ENCODE measurements around the gene OR52E5.

The OR52E5 gene

DNA sequence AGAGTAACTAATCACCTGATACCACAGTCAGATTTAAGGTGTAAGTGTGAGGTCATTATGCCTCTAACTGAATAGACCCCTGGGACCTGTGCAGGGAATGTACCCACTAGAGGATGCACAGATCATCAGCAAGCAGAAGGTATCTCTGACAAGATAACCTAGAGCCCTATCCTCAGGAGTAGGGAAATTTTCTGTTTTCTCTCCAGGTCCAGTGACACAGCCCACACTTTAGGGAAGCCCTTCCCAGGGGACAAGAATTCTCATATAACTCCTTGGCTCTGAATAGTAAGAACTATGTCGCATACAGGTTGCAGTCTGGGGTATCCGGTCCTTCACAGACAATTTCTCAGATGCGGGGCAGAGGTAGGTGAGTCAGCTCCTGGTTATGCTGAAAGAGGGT is at the start of gene OR52E5:
TSS of gene OR52E5 (plus strand) at position 301 of the 400 bp plus-strand sequence. CDS start 7,569 bp downstream, outside the sequence.
- no peak for TF ChIP-seq CTCF (conservative IDR thresholded peaks at IDR 0.05)
- no peak for TF ChIP-seq ZFX (IDR thresholded peaks at IDR 0.05)
- no peak within 1 kb of the TSS for H3K27ac ChIP-seq

DNA sequence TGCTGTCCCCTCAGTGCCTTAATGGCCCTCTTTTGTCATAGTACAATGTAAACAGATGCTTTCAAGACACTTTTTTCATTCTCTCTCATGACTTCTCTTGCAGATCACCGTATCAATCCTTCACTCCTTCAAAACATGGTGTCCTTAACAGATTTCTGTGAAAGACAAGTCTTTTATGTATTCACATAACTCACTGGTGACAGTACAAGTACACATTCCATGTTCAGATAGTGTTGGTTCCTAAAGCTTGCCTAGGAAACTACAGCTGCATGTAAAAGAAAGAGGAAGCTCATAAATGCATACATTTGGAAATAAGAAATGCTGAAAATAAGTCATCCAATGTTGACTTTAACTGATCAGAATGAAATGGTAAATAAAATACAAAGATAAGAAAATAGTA is 46.3 kb upstream of the OR52E5 start:
- TF ChIP-seq CTCF (conservative IDR thresholded peaks at IDR 0.05) (no peak), ZFX (IDR thresholded peaks at IDR 0.05) (no peak)
- H3K27ac ChIP-seq: no peak overlapping the region

DNA sequence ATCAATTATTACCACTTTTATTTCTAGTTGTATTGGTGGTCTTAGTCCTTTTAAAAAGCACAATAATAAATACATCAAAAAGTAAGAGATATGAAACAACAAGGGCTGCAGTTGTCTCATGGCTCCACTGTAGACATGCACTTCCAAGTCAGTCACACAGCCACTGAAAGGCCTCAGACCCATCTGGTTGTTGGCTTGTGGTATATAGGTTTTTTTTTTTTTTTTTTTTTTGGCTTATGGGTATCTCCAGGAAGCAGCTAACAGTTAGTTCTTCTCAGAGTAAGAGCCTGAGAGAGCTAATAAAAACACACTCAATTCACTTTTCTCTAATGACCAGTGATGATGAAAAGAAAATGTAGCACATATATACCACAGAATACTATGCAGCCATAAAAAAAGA is 45.3 kb upstream of the OR52E5 start:
- H3K27ac ChIP-seq: no peak overlapping the region
- TF ChIP-seq CTCF (conservative IDR thresholded peaks at IDR 0.05) (no peak), ZFX (IDR thresholded peaks at IDR 0.05) (no peak)

GRCh38 chr11:5851002-5851401 is 42.0 kb upstream of the OR52E5 start:
- H3K27ac ChIP-seq: no peak overlapping the region
- TF ChIP-seq CTCF (conservative IDR thresholded peaks at IDR 0.05): no peak
- TF ChIP-seq ZFX (IDR thresholded peaks at IDR 0.05): no peak

- H3K27ac ChIP-seq: no peak within 1 kb of the TSS
- TF ChIP-seq ZFX (IDR thresholded peaks at IDR 0.05) (no peak), CTCF (conservative IDR thresholded peaks at IDR 0.05) (no peak)
These were observed 35.4 kb upstream of the OR52E5 start, which contains the start of gene OR52E8 for GRCh38 chr11:5857590-5857989. OR52E8 (minus strand) TSS chr11:5857690; CDS start chr11:5857690, 0 bp downstream.

DNA sequence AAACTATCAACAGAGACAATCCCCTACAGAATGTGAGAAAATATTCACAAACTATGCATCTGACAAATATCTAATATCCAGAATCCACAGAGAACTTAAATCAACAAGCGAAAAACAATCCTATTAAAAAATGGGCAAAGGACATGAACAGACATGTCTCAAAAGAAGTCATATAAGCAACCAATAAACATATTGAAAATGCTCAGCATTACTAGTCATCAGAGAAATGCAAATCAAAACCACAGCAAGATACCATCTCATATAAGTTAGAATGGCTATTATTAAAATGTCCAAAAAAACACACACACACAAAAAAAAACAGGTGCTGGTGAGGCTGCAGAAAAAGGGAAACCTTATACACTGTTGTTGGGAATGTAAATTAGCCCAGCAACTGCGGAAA is 27.2 kb upstream of the OR52E5 start:
- TF ChIP-seq ZFX (IDR thresholded peaks at IDR 0.05): no peak
- TF ChIP-seq CTCF (conservative IDR thresholded peaks at IDR 0.05): no peak
- H3K27ac ChIP-seq: no peak overlapping the region

DNA sequence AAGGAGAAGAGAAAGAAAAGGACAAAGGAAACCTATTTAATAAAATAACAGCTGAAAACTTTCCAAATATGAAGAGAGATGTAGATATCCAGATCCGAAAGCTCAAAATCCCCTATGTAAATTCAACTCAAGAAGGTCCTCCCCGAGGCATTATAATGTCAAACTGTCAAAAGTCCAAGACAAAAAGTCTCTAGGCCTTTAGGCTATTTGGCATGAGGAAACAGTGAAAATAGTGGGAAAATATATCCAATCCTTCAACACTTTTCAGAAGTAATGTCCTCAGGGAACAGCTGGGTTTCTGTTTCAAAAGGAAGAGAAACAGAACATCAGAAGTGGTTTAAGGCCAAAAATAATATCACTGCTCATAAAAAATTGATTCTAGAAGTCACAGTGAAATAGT is 14.4 kb upstream of the OR52E5 start:
- no peak for TF ChIP-seq ZFX (IDR thresholded peaks at IDR 0.05)
- no peak for TF ChIP-seq CTCF (conservative IDR thresholded peaks at IDR 0.05)
- H3K27ac ChIP-seq: no peak overlapping the region

Data from C4-2B (cell line).